Measurements from ENCODE around the gene ENG. TPM values are rescaled to one million over a fixed set of nuclear protein-coding genes. Genes with fewer than 3 reads are reported as not detected.
A peak's percentile ranks its signal among the peaks of the same experiment; 100 is the strongest.
"Not testable (repeated sequence)": the region's sequence is repeated elsewhere in the genome, so short reads cannot be mapped to it uniquely, and the experiment has no call there.

The ENG gene
- total RNA-seq, 2 donors from 2014 or later, result 189 to 217 TPM

GRCh38 chr9:127853312-127854183 lies 910 bp downstream of the ENG start:
- intact Hi-C loops (cut with DNase I), result loop anchor here in 1 of 2 donors (2.0 kb wide), 1 partner anchor 19 kb away; no protein-coding TSS in a partner anchor
- no peak for DNase-seq (ENCODE audit: low spot score)

GRCh38 chr9:127852829-127853228 lies 1.6 kb downstream of the ENG start:
- intact Hi-C loops (cut with DNase I), result no loop called here
- DNase-seq (ENCODE audit: low spot score), result no peak

GRCh38 chr9:127850286-127850830 lies 4.1 kb downstream of the ENG start:
- intact Hi-C loops (cut with DNase I), result no loop called here
- DNase-seq (ENCODE audit: low spot score), result no peak

- intact Hi-C loops (cut with DNase I), result no loop called here
- DNase-seq (ENCODE audit: low spot score), result no peak
Measured at GRCh38 chr9:127848756-127849504, 5.5 kb downstream of the ENG start.

GRCh38 chr9:127847833-127848755 lies 6.4 kb downstream of the ENG start:
- DNase-seq (ENCODE audit: low spot score), result no peak
- intact Hi-C loops (cut with DNase I), result no loop called here

GRCh38 chr9:127847178-127847510 lies 7.3 kb downstream of the ENG start:
- no peak for DNase-seq (ENCODE audit: low spot score)

GRCh38 chr9:127846443-127847177 lies 7.8 kb downstream of the ENG start:
- intact Hi-C loops (cut with DNase I), result no loop called here
- DNase-seq (ENCODE audit: low spot score), result peak; percentile 93

More at GRCh38 chr9:127847178-127847510, 7.3 kb downstream of the ENG start:
- intact Hi-C loops (cut with DNase I), result no loop called here

- intact Hi-C loops (cut with DNase I); DNase-seq (ENCODE audit: low spot score): not testable (repeated sequence)
Measured at GRCh38 chr9:127845619-127846018, 8.8 kb downstream of the ENG start.

GRCh38 chr9:127844821-127845359 lies 9.6 kb downstream of the ENG start:
- intact Hi-C loops (cut with DNase I), result no loop called here
- no peak for DNase-seq (ENCODE audit: low spot score)

GRCh38 chr9:127841087-127841835 lies 13.2 kb downstream of the ENG start:
- intact Hi-C loops (cut with DNase I), result no loop called here
- DNase-seq (ENCODE audit: low spot score), result no peak

- DNase-seq (ENCODE audit: low spot score), result peak; percentile 98
- intact Hi-C loops (cut with DNase I), result loop anchor here in 1 of 2 donors (2.0 kb wide), 1 partner anchor 14 kb away; no protein-coding TSS in a partner anchor
Measured at GRCh38 chr9:127838375-127839078, 15.9 kb downstream of the ENG start.

GRCh38 chr9:127837346-127837745 lies 17.1 kb downstream of the ENG start:
- DNase-seq (ENCODE audit: low spot score), result no peak
- intact Hi-C loops (cut with DNase I), result no loop called here

GRCh38 chr9:127836561-127836960 lies 17.9 kb downstream of the ENG start:
- DNase-seq (ENCODE audit: low spot score); intact Hi-C loops (cut with DNase I): not testable (repeated sequence)

- DNase-seq (ENCODE audit: low spot score), result peak; percentile 91
- intact Hi-C loops (cut with DNase I), result loop anchor here in 1 of 2 donors (2.0 kb wide), 1 partner anchor 19 kb away; the partner anchor contains the start of gene ENG
Measured at GRCh38 chr9:127835991-127836516, 18.4 kb downstream of the ENG start.

GRCh38 chr9:127833555-127833954 lies 20.9 kb downstream of the ENG start:
- no peak for DNase-seq (ENCODE audit: low spot score)
- intact Hi-C loops (cut with DNase I), result no loop called here

- intact Hi-C loops (cut with DNase I), result no loop called here
- DNase-seq (ENCODE audit: low spot score), result no peak
Measured at GRCh38 chr9:127832248-127832647, 22.2 kb downstream of the ENG start.
